HG03045 (cell line): ENCODE data around the gene PIP4K2A.
A peak's percentile ranks its signal among the peaks of the same experiment; 100 is the strongest.

Experiments used
- ATAC-seq: cut with Tn5 transposase; IDR thresholded peaks from one replicate; pipeline ENCODE4 v1.9.1; 2021; ENCODE audit warnings: mild to moderate bottlenecking, moderate library complexity; ENCODE audit not compliant: unreplicated experiment

Gene PIP4K2A

DNA sequence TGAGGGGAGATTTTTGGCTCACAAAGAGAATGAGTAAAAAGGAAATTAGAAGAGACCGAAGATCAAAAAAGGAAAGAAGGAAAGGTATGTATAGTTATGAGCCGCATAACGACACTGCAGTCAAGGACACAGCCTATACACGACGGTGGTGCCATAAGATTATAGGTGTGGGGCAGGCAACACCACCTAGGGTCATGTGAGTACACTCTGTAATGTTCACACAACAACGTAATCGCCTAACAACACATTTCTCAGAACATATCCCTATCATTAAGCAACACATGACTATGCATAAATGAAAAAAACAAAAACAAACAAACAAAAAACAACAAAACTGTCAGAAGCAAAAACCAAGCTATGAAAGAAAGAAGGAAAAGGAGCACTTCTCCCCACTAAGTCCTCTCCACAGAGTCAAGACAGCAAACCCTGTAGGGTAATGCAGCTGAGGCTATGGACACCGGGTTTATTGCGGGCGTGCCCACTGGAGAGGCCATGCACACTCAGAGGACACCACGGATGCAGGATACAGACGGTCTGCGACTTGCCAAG is 45.1 kb downstream of the PIP4K2A start:
- ATAC-seq, result no peak

DNA sequence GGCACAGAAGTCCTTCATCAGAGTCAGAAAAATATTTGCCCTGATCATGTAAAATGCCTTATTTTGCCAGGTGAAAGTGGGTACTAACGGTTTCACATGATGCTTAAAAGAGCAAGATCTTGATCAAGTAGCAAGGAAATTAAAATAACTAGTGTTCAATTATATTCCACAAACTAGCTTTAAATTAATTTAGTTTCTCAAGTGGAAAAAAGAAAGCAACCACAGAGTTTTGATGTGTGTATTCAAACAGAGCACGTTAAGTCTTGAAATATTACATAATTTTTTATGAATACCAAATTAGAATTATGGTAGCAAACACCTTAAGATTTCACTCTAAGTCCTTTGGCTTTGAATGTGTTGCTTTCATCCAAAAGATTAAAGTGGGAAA is 47.3 kb downstream of the PIP4K2A start:
- no peak for ATAC-seq

DNA sequence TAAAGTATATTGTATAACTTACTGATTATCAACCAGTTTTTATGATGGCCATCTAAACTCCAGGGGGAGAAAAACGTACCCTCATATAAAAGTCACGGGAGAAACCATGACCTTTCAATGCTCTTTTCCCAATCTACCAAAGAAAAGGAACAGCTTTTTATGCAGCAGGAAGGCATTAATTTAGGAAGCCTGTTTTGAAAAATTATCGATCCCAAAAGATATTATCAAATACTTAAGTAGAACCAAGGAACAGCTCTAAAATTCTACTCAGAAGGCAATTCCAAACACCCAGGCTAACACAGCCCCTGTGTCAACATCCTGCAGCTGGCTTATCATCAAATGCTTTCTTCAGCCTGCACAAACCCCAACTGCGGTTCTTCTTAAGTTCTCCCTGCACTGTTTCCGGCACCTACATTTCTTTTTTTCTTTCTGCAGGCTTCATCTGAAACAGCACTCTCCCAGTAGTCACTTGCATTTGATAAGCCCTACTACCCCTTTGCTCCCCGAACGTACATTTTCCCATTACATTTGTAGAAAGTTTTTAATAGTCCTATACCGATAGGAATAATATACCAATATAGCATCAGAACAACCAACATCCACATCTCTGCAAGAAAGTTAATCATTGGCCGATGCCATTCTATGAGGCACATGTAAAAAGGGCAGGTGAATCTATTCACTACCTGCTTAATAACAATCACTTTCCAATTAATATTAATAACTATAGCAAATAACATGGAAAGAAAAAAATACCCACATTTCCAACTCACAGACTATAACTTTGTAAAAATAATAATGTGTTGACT is 47.9 kb downstream of the PIP4K2A start:
- peak; percentile 56 for ATAC-seq

DNA sequence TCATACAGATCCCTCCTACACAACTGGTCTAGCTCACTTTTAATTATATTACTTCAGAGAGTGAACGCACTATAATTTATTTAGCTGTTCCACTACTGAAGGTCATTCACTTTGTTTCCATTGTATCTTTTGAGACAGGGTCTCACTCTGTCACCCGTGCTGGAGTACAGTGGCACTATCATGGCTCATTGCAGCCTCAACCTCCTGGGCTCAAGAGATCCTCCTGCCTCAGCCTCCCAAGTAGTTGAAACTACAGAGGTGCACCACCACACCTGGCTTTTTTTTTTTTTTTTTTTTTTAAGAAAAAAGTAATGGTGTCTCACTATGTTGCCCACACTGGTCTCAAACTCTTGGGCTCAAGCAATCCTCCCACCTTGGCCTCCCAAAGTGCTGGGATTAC is 49.0 kb downstream of the PIP4K2A start:
- ATAC-seq, result no peak

DNA sequence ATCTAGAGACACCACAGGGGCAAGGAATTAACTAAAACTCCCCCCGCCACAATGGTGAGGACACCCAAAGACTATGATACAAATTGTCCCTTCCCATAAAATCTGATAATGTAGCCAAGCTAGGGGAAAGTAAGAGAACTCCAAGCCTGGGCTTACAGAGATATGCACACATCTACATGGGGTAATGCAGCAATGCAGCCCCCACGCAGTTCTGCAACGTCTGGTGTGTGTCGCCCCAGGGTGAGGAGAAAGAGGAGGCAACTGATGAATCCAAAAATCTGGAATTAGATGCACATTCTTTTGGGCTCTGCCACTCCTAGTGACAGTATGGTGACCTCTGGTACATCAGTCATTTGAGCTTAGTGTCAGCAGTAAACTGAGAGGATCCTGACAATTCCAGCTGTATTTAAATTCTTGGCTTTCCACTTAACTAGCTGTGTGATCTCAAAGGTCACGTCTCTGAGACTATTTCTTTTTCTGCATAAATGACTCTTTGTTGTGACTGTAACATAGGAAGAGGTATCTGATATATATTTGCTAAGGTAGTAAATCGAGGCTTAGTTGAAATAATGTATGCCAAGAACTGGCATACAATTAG is 51.5 kb downstream of the PIP4K2A start:
- no peak for ATAC-seq

DNA sequence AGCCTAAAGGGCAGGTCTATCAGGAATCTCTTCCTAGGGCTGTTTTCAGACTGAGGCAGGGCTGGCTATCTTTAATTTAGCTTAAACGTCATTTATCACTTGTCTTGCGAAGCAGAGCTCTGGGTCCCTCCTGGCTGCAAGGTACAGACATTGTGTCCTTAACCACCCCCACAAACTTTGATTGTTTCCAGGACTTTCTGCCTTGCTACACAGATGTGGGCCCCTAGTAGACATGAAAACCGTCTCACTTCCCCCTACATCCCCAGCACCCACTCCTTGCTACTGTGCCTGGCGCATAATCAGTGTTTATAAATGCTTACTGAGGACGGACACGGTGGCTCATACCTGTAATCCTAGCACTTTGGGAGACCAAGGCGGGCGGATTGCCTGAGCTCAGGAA is 54.5 kb downstream of the PIP4K2A start:
- no peak for ATAC-seq

DNA sequence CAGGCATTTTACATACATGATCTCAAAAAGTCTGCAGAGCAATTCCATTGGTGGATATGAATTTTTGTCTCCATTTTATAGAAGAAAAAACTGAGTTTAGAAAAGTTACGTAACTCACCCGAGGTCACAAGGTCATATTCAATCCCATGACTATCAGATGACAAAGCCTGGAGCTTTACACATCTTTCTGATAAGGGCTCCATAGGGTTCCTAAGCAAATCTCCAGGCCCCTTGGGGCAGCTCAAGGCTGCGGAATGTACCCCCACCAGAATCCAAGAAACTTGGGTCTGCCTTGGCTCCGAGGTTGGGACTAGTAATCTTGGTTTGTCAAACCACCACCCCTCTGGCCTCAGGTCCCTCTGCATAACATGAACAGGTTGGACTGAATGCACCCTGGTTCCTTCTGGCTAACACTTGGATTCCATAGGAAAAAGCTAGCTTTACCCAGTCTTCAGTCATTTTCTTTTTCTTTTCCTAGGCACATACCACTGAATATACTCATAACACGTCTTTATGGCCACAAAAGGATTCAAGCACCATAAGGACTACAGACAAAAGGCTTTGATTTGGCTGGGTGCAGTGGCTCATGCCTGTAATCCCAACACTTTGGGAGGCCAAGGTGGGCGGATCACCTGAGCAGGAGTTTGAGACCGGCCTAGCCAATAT is 55.5 kb downstream of the PIP4K2A start:
- no peak for ATAC-seq

DNA sequence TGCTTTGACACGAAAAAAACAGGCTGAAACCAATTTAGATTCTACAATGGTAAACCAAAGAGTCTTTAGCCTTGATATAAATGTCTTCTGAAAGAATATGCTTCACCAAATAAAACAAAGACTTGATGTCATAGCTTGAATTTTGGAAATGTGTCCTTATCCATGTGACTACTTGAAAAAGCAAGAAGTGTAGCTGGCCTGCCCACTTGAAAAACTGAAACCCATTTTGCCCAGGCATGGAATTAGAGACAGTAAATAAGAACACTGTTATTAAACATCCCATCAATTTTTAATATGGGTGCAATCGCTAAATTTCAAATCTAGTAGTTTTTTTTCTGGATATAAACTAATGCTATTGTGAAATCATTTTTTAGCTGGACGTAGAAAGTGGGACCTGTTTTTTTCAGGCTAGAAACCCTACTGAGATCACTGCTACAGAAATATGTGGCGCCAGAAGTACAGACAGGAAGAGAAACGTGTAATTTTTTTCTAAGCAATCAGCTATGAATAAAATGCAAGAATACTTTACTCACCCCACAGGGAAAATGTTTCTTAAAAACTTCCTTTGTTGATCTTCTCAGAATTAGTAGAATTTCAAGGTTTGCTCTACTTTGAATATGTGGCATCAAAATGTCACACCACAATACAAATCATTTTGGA is 56.7 kb downstream of the PIP4K2A start:
- no peak for ATAC-seq

DNA sequence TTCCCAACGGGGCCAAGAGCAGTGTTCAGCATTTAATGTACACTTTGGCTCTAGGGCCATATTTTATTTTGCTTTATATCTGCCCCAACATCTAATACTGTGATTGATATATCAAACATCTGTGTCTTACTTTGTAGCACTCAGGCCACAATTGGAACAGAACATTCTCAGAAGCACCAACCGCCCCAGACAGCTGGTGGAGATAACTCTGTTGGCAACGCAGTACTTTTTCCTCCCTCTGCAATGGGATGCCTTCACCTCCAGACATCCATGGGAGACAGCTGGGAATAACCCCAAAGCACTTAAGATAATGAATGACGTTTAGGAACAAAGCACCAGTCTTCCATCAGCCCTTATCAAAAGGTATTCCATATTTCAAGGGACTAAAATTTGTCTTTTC is 57.4 kb downstream of the PIP4K2A start:
- no peak for ATAC-seq

DNA sequence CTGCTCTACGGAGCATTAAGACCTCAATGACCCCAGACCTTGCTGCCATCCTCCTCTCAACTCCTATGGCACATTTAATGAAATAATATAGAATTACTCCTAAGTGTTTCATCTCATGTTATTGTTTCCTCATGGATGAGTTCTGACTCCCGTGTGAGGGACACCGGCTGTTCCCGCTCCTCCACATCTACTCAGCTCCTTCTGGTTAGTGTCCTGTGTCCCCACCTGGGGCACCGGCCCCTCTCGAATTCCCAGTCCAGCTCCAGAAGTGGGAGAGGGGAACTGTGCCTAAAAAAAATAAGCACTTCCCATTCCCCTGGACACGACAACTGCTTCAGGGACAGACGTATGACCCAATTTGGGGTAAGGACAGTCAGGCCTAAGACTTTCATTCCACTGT is 58.3 kb downstream of the PIP4K2A start:
- ATAC-seq, result no peak

DNA sequence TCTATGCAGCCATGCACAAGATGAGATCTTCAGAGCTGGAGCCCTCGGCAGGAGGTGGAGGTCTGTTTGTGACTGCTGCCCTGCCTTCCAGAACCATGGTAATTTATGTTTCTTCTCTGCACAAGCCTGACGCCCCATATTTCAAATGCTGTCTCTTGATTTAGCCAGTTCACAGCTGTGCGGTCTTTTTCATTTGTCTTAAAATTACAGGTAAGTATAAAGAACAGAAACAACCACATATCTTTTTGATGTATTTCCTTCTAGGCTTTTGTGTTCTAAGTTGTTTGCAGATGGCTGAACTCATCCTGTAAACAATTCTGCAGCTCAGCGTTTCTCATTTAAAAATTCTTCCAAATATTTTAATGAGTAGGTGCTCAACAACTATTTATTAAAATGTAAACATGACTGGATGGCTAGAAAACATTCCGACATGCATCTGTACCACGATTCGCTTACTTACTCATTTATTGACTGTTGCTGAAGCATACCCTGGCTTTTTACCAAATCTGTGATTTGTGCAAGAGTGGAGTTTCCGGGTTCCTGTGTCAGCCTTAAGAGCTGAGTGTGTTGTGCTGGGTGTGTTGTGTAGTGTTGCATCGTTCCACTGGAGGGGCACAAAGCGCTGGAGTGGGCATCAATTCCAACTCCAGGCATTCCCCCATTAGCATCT is 58.9 kb downstream of the PIP4K2A start:
- ATAC-seq, result no peak

DNA sequence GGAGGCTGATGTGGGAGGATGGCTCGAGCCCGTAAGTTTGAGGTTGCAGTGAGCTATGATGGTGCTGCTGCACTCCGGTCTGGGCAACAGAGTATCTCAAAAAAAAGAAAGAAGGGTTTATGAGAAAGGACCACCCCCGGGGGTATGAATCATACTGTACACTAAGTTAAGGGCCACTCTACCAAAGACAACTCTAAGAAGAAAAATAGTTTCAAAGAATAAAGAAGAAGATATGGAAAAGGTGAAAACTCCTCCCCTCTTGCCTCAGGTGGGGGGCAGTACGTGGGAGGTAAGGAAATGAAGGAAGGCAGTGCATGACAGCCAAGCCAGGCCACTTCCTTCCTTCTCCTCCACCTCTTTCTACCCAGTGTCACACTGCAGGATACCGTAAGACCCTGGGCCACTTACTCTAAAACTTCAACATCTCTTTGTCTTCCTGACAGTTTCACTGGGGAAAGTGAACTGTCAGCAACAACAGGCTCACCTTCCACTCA is 61.3 kb downstream of the PIP4K2A start:
- ATAC-seq, result no peak

DNA sequence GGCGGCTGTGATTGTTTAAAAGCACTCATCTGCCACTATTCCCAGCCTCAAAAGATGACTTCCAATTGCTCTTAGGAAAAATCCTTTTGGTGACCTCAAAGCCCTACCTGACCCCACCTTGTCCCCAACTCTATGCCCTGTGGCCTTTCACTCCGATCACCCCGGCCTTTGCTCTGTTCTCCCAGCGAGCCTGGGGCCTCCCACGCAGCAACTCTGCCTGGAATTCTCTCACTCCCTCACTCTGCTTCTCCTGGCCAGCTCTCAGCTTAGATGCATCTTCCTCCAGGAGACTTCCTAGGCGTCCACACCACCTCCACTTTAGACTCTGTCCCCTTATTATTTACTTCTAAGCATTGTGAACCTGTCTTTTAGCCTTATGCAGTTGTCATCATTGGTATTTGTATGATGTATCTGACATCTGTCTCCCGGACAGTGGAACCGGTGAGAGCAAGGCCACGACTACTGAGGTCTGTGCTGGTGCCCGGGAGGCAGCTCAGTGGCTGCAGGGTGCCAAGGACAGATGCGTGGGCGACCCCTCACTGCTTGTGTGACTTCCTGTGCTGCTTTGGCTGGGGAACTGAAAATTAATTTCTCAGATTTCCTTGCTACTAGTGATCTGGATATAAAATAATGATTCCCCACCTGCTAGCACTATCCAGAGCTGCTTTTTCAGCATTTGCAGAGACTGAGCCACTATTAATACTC is 63.0 kb downstream of the PIP4K2A start:
- ATAC-seq, result no peak

DNA sequence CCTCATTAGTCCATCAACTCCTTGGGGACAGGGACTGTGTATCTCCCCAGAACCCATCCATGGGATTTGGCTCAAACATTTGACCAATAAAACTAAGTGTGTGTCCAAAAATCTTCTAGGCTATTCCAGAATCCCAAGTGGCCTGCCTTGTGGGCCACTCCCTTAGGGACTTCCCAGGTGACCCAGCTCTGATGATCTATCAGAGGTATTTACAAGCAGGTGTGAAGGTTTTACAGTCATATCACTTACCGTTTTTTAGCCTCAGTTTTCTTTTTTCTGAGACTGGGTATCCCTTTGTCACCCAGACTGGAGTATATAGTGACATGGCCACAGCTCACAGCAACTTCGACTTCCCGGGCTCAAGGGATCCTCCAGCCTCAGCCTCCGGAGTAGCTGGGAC is 64.4 kb downstream of the PIP4K2A start:
- ATAC-seq, result no peak

DNA sequence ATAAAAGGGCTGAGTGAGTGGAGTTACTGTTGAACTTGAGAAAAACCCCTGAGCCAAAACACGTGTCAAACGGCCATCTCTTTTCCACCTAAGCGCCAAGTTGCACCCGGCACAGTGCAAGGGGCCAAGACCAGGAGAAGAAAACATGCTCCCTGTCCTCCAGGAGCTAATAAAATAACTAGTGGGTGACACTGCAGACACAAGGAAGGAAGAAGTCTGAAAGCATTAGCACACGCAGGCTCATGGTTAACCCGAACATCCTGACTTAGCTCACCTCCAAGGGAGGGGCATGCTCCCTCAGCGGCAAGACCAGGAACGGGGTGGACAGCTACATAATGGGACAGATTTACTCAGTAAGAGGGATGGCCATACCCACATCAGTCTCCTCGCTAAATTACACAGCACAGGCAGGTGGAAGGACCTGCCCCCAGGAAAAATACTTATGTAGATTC is 65.0 kb downstream of the PIP4K2A start:
- ATAC-seq, result no peak

DNA sequence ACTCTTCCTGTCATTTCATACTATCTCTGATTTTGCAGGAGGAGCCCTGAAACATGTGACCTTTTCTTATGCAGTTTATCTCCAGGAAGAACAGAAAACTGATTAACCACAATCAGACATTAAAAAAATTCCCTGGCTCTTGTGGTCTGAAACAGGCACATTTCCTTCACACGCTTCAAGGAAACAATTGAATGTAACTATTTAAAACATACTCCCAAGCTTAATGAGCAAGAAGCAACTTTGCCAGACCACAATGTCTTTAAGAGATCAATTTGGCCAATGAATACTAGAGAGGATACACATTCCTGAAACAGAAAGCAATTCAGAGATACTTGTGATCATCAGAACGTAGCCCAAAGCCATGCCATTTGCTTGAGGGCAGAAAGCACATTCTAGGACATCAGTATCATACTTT is 65.8 kb downstream of the PIP4K2A start:
- no peak for ATAC-seq

DNA sequence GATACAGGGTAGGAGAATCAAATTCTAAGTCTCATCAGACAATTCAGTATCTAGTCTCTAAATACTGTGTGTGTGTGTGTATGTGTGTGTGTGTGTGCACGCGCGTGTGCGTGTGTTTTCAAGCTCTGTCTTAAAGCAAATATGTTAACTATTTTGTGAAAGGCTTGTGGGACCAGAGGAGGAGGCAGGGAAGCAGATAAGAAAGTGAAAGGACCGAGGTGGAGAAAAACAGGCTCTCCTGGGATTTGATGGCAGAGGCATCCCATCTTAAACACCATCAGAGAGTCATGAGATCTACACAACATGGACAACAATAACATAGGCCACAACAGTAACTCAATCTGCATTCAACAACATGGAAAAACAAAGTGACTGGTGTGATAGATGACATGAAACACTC is 67.1 kb downstream of the PIP4K2A start:
- ATAC-seq, result no peak

DNA sequence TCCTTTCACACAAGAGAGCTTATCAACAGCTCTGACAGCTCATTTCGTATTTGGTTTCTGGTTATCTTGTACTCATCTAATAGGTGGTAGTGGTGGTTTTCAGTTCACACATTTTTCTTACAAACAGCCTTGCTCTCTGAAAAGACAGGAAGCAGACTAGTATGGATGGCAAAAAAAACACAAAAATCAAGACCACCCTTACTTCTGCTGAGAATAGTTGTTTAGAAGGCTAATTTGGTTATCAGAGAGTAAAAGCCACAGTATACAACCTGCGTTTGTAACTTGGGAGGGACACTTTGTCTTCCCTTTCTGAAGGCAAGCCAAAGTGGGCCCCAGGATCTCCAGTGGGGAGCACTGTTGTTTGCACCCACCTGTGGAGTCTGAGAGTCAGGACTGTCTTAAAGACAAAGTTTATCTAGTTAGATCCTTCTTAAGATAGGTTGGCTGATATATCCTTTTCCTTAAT is 68.0 kb downstream of the PIP4K2A start:
- peak; percentile 51 for ATAC-seq

DNA sequence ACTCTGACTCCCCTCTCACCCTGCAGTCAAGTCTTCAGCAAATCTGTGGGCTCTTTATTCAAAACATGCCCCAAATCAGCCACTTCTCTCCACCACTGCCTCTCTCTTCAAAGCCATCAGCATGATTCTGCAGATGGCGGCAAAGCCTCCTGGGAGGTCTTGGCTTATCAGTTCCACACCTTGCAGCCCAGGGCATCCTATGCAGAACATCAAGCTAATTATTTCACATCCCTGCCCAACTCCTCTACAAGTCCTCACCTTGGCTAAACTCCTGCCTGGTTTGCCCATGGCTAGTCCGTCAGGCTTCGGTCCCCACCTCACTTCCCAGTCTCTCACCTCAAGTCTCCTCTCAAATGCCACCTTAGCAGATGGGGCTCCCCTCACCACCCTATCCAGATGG is 70.2 kb downstream of the PIP4K2A start:
- ATAC-seq, result no peak

DNA sequence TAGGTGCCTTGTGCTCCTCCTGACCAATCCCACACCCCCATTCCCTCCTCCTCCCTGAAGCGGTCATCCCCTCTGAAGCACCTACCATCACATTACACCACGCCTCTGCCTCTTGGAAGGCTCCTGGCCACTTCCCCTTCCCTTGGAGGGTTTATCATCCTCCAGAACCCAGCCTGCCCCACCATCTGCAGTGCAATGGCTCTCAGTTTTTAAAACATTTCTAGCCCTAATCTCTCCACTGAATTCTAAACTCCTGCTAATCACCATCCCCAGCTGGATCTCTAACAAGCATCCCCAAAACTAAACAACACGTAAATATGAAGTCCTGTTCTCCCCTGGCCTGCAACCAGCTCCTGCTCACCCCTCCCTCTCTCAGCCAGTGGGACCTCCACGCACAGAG is 70.6 kb downstream of the PIP4K2A start:
- ATAC-seq, result no peak
